Muscle of leg (tissue), 16 donors: ENCODE measurements around the gene KIF18A. TPM values are rescaled to one million over a fixed set of nuclear protein-coding genes. Genes with fewer than 3 reads are reported as not detected.

Experiments
- DNase-seq: peaks from one replicate; pipeline ENCODE4 v3.0.0; 2013
- H3K27ac ChIP-seq: one replicate; pipeline ENCODE4 v1.5.1; 2013; ENCODE audit warnings: mild to moderate bottlenecking, low read length, control low read depth
- H3K27me3 ChIP-seq: one replicate; pipeline ENCODE4 v1.6.1; 2013; ENCODE audit warnings: low read length; ENCODE audit not compliant: control insufficient read depth, insufficient read depth
- H3K36me3 ChIP-seq: one replicate; pipeline ENCODE4 v1.6.1; 2013; ENCODE audit warnings: low read length; ENCODE audit not compliant: control insufficient read depth, insufficient read depth
- H3K4me1 ChIP-seq: one replicate; pipeline ENCODE4 v1.6.1; 2013; ENCODE audit warnings: low read length; ENCODE audit not compliant: control insufficient read depth, insufficient read depth
- H3K4me3 ChIP-seq: one replicate; pipeline ENCODE4 v1.5.1; 2013; ENCODE audit warnings: low read length, control low read depth
- H3K9me3 ChIP-seq: replicated peaks from 2 replicates; pipeline ENCODE4 v1.6.1; 2013; ENCODE audit warnings: low read depth, low read length; ENCODE audit not compliant: control insufficient read depth
- WGBS: methylation state at CpG from one replicate; pipeline ENCODE4 v1.1.5; 2013; ENCODE audit warnings: missing lambda C conversion rate; ENCODE audit not compliant: insufficient coverage; 5-methylcytosine and 5-hydroxymethylcytosine counted together
- long read RNA-seq, 11 donors: transcript quantifications; one replicate each; lab custom pipeline, GENCODE V29; 2026
- polyA plus RNA-seq, 8 donors: library from polyadenylated mRNA; unstranded; fragments of 120-200 nt; gene quantifications; one replicate each; pipeline versions ENCODE4 v1.2.1 to v1.2.3, GENCODE V29; 2013; ENCODE audit warnings: inconsistent platforms in 1 of 8, low replicate concordance in 1 of 8; ENCODE audit not compliant: insufficient read length in 8 of 8, insufficient read depth in 1 of 8
- total RNA-seq: library from RNA; stranded (reverse); fragments of 120-200 nt; gene quantifications from one replicate; pipeline ENCODE4 v1.2.4, GENCODE V29; 2013

Gene KIF18A
- 5.3 TPM for total RNA-seq
- 1 to 10 TPM; 3.9 to 7.4 (median 5.5) TPM for polyA plus RNA-seq
- long read RNA-seq, donor 1 = 0 reads
- long read RNA-seq, donor 2 = 0 reads
- long read RNA-seq, donor 3, partial matches to known transcripts = 0 of 2 reads
- long read RNA-seq, donor 3, other reads (novel, unspliced or antisense) = 0 of 2 reads
- long read RNA-seq, donor 4 = 0 reads
- long read RNA-seq, donor 5, partial matches to known transcripts = 0 of 2 reads
- long read RNA-seq, donor 5, other reads (novel, unspliced or antisense) = 0 of 2 reads
- long read RNA-seq, donor 6 = 0 reads
- long read RNA-seq, donor 7 = 0 reads
- long read RNA-seq, donor 8, partial matches to known transcripts = 0 of 1 reads
- long read RNA-seq, donor 8, other reads (novel, unspliced or antisense) = 0 of 1 reads
- long read RNA-seq, donor 9, partial matches to known transcripts = 0 of 1 reads
- long read RNA-seq, donor 9, other reads (novel, unspliced or antisense) = 0 of 1 reads
- long read RNA-seq, donor 10, partial matches to known transcripts = 0 of 1 reads
- long read RNA-seq, donor 10, other reads (novel, unspliced or antisense) = 0 of 1 reads
- long read RNA-seq, donor 11 = 0 reads

GRCh38 chr11:28107750-28108618, at the start of gene KIF18A, which contains the start of gene METTL15:
KIF18A (minus strand) TSS chr11:28108156; CDS start chr11:28097947, 10,209 bp downstream.
METTL15 (plus strand) TSS chr11:28108388; CDS start chr11:28113335, 4,947 bp downstream.
- WGBS = under 1% methylated on average over 36 of the region's 38 CpGs
- Histone ChIP-seq H3K4me1 (peaks cover 9% of the 10 kb centered on the region), H3K36me3 (no peaks in the 10 kb centered on the region), H3K9me3 (no peaks in the 10 kb centered on the region), H3K4me3 (peak within 1 kb of the TSS; percentile 87), H3K27me3 (no peaks in the 10 kb centered on the region), H3K27ac (peak within 1 kb of the TSS; percentile 98)
- DNase-seq = peak; percentile 99

GRCh38 chr11:28153586-28153985, 45.6 kb upstream of the KIF18A start:
- Histone ChIP-seq H3K27me3 (no peaks in the 10 kb centered on the region), H3K4me1 (no peaks in the 10 kb centered on the region), H3K4me3 (no peak overlapping the region), H3K36me3 (peaks cover 10% of the 10 kb centered on the region), H3K9me3 (no peaks in the 10 kb centered on the region), H3K27ac (no peak overlapping the region)
- WGBS = no CpG with 5 or more reads among the region's 2 CpGs
- DNase-seq = no peak

GRCh38 chr11:28152743-28153142, 44.8 kb upstream of the KIF18A start:
- Histone ChIP-seq H3K4me1 (no peaks in the 10 kb centered on the region), H3K27me3 (no peaks in the 10 kb centered on the region), H3K27ac (no peak overlapping the region), H3K9me3 (no peaks in the 10 kb centered on the region), H3K36me3 (peaks cover 2% of the 10 kb centered on the region), H3K4me3 (no peak overlapping the region)
- no peak for DNase-seq
- no CpG with 5 or more reads among the region's 2 CpGs for WGBS

GRCh38 chr11:28146123-28146751, 38.3 kb upstream of the KIF18A start:
- Histone ChIP-seq H3K27ac (no peak overlapping the region), H3K4me1 (no peaks in the 10 kb centered on the region), H3K36me3 (no peaks in the 10 kb centered on the region), H3K9me3 (no peaks in the 10 kb centered on the region), H3K27me3 (no peaks in the 10 kb centered on the region), H3K4me3 (no peak overlapping the region)
- no peak for DNase-seq
- no CpG with 5 or more reads among the region's 2 CpGs for WGBS

- 100% methylated on average over 2 of the region's 2 CpGs for WGBS
- Histone ChIP-seq H3K4me3 (no peak overlapping the region), H3K27ac (no peak overlapping the region), H3K4me1 (no peaks in the 10 kb centered on the region), H3K9me3 (peaks cover 14% of the 10 kb centered on the region), H3K27me3 (no peaks in the 10 kb centered on the region), H3K36me3 (peaks cover 1% of the 10 kb centered on the region)
- DNase-seq = no peak
Measured at GRCh38 chr11:28144808-28145207, 36.9 kb upstream of the KIF18A start.

- Histone ChIP-seq H3K9me3 (peaks cover 30% of the 10 kb centered on the region), H3K4me1 (no peaks in the 10 kb centered on the region), H3K27me3 (no peaks in the 10 kb centered on the region), H3K27ac (no peak overlapping the region), H3K36me3 (peaks cover 2% of the 10 kb centered on the region), H3K4me3 (no peak overlapping the region)
- WGBS = no CpG with 5 or more reads among the region's 1 CpG
- no peak for DNase-seq
Measured at GRCh38 chr11:28142724-28143123, 34.8 kb upstream of the KIF18A start.

- no peaks in the 10 kb centered on the region for H3K27me3 ChIP-seq
- WGBS = 94% methylated on average over 7 of the region's 9 CpGs
- H3K4me3 ChIP-seq = no peak overlapping the region
- H3K4me1 ChIP-seq = no peaks in the 10 kb centered on the region
- no peak overlapping the region for H3K27ac ChIP-seq
- H3K36me3 ChIP-seq = peaks cover 5% of the 10 kb centered on the region
- H3K9me3 ChIP-seq = peaks cover 33% of the 10 kb centered on the region
- no peak for DNase-seq
Measured at GRCh38 chr11:28140689-28141455, 32.9 kb upstream of the KIF18A start.

- no peak overlapping the region for H3K4me3 ChIP-seq
- DNase-seq = no peak
- no peaks in the 10 kb centered on the region for H3K27me3 ChIP-seq
- peaks cover 38% of the 10 kb centered on the region for H3K9me3 ChIP-seq
- peaks cover 5% of the 10 kb centered on the region for H3K36me3 ChIP-seq
- no peaks in the 10 kb centered on the region for H3K4me1 ChIP-seq
- WGBS = 94% methylated on average over 3 of the region's 5 CpGs
- H3K27ac ChIP-seq = no peak overlapping the region
Measured at GRCh38 chr11:28139841-28140415, 32.0 kb upstream of the KIF18A start.

- no peak overlapping the region for H3K27ac ChIP-seq
- H3K4me3 ChIP-seq = no peak overlapping the region
- no peaks in the 10 kb centered on the region for H3K4me1 ChIP-seq
- H3K27me3 ChIP-seq = no peaks in the 10 kb centered on the region
- no peak for DNase-seq
- H3K9me3 ChIP-seq = peaks cover 38% of the 10 kb centered on the region
- H3K36me3 ChIP-seq = peaks cover 9% of the 10 kb centered on the region
- WGBS = 100% methylated on average over 1 of the region's 1 CpG
Measured at GRCh38 chr11:28137832-28138231, 29.9 kb upstream of the KIF18A start.
